ENCODE results near the gene PTGES2.

DNA sequence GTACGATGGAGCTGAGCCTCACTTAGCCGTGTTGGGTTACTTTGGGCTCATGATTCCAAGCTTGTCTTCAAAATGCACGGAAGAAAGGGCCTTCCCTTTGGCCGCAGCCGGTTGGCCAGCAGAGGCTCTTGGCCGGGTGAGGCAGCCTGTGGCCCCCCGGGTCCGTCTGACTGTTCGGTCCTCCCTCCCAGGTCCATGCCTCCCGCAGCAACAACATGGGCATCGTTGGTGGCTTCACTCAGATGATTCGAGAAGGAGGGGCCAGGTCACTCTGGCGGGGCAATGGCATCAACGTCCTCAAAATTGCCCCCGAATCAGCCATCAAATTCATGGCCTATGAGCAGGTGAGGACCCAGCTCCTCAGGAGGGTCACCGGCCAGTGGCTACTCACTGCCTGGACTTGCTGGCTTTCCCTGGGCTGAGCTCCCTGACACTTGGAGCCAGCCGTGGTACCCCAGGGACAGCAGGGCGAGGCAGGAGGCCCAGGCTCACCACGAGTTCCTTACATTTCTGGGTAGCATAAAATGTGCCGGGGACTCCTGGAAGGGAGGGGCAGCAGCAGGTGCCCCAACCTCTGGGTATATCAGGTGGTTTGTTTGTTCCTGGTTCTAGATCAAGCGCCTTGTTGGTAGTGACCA is 21.9 kb downstream of the PTGES2 start:
- TF ChIP-seq, protein P1, sequence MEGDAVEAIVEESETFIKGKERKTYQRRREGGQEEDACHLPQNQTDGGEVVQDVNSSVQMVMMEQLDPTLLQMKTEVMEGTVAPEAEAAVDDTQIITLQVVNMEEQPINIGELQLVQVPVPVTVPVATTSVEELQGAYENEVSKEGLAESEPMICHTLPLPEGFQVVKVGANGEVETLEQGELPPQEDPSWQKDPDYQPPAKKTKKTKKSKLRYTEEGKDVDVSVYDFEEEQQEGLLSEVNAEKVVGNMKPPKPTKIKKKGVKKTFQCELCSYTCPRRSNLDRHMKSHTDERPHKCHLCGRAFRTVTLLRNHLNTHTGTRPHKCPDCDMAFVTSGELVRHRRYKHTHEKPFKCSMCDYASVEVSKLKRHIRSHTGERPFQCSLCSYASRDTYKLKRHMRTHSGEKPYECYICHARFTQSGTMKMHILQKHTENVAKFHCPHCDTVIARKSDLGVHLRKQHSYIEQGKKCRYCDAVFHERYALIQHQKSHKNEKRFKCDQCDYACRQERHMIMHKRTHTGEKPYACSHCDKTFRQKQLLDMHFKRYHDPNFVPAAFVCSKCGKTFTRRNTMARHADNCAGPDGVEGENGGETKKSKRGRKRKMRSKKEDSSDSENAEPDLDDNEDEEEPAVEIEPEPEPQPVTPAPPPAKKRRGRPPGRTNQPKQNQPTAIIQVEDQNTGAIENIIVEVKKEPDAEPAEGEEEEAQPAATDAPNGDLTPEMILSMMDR (IDR thresholded peaks at IDR 0.05) = no peak
- no peak for TF ChIP-seq POLR2A (IDR thresholded peaks at IDR 0.05)

Measured in thyroid gland (tissue), 4 donors.